NCI-H1105 (cell line): ENCODE data around the gene NOL9.

ENCODE experiments used
- DNase-seq: peaks from one replicate; lab custom pipeline; 2025; lab: John Stamatoyannopoulos, UW

NOL9 gene

GRCh38 chr1:6488602-6489382, 65.5 kb downstream of the NOL9 start:
- no peak for DNase-seq

GRCh38 chr1:6487804-6488484, 66.4 kb downstream of the NOL9 start:
- no peak for DNase-seq

DNA sequence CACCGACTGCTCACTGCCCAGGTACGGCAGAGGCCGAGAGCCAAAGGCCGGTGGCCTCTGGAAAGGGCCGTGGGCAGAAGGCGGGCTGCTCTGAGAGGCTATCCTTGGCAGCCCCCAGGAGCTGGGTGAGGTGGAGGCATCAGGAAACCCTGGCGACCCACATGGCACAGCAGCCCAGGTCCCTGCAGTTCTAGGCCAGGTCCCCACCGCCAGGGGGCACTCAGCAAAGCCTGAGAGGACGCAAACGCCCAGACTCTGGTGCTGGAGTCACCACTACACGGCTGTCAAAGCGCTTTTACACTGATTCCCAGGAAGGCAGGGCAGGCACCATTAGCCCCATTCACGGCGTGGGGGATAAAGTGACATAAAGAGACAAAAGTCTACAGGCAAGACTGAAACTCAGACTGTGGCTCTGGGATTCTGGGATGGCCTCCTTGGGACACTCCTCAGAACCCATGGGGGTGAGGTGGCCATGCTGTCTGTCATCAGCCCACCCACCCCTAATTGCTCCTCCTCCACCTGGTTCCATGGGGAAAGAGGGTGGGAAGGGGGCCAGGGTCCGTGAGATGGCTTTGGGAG, 67.8 kb downstream of the NOL9 start:
- peak; percentile 90 for DNase-seq

- DNase-seq: no peak
These were observed 68.9 kb downstream of the NOL9 start for GRCh38 chr1:6485168-6486101.

- DNase-seq: no peak
These were observed 69.5 kb downstream of the NOL9 start for GRCh38 chr1:6484826-6485167.

DNA sequence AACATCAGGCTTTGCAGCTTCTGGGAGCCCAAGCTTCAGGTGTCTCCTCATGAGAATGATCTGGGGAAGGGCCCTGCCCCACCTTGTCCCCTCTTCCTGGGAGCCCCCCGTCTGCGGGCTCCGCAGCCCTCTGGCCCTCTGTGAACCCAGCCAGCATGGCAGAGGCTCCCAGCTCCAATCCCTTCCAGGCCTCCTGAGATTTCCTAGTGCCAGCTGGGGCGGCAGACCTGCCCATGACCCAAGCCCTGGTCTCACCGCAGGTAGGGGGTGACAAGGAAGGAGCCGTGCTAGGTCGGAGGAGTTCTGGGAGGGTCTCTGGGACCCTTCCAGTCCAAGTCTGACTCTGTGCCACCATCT, 70.6 kb downstream of the NOL9 start:
- DNase-seq: no peak

GRCh38 chr1:6483017-6483760, 71.1 kb downstream of the NOL9 start:
- no peak for DNase-seq

- no peak for DNase-seq
These were observed 72.5 kb downstream of the NOL9 start for GRCh38 chr1:6481820-6482219.

GRCh38 chr1:6477039-6477820, 77.1 kb downstream of the NOL9 start:
- DNase-seq: no peak

DNA sequence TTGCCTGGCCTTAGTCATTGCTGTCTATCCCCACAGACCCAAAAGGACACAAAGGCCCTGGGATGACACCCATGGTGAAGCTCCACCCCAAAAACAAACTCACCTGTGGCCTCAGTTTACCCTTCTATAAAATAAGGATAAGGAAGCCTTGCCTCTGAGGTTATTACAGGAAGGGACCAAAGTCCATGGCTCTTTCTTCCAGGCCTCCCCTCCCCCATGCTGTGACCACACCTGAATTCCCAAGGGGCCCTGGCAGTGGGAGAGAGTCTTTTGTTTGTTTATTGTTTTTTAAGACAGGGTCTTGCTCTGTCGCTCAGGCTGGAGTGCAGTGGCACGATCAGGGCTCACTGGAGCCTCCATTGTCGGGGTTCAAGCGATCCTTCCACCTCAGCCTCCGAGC, 77.8 kb downstream of the NOL9 start:
- DNase-seq: no peak

- DNase-seq: peak; percentile 43
These were observed 78.8 kb downstream of the NOL9 start for GRCh38 chr1:6475381-6476133.

DNA sequence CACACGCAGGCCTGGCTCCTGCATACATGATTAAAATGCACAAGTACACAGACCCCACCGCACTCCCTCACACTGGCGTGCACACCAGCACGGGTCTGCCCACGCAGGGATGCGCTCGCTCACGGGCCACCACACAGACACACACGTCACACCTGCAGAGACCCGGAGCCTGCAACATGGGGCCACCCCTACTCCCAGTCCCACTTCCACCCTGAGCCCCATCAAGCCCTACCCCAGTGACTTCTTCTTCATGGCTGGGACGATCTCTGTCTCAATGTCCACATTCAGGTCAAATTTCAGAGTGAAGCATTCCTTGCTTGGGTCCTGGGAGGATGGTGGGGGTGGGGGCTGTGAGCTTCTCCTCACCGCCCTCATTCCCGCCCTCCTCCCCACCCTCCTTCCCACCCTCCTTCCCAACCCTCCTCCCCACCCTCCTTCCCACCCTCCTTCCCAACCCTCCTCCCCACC, 79.5 kb downstream of the NOL9 start:
- no peak for DNase-seq

GRCh38 chr1:6473974-6474814, 80.1 kb downstream of the NOL9 start:
- peak; percentile 90 for DNase-seq

- no peak for DNase-seq
These were observed 81.2 kb downstream of the NOL9 start for GRCh38 chr1:6473156-6473555.

- DNase-seq: no peak
These were observed 81.9 kb downstream of the NOL9 start for GRCh38 chr1:6472391-6472790.

DNA sequence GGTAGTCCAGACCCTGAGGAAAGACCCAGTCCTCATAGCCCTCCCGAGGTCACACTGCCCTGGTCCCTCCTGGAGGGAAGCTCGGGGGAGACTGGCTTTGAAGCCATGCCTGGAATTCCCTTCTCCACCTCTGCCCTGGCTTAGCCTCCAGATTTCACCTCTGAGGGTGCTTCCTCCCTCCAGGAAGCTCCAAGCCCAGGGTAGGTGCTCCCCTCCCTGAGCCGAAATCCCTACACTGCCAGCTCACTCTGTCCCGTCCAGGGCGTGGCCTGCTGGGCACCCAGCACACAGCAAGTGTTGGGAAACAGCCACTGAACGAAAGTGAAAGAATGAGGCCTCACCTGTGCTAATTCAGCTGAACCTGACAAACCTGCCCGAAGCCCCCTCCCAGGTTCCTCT, 82.3 kb downstream of the NOL9 start:
- DNase-seq: no peak
